SK-N-SH treated with all-trans-retinoic acid at 6 μM for 48 hours (cell line): ENCODE data around the gene SCGB1D1.

Source experiments
- CSRNP3 ChIP-seq: fragments of 250-450 bp; sonication (Bioruptor Pico); IDR thresholded peaks from 2 replicates; pipeline ENCODE4 v1.5.1; 2021; ENCODE audit warnings: mild to moderate bottlenecking, moderate library complexity
- PATZ1 ChIP-seq: fragments of 250-450 bp; sonication (Bioruptor Pico); IDR thresholded peaks from 2 replicates; pipeline ENCODE4 v1.8.0; 2020; ENCODE audit warnings: mild to moderate bottlenecking, moderate library complexity, borderline replicate concordance
- POU6F1 ChIP-seq: fragments of 250-450 bp; sonication (Bioruptor Pico); IDR thresholded peaks from 2 replicates; pipeline ENCODE4 v1.8.0; 2021; ENCODE audit warnings: low read depth, mild to moderate bottlenecking, moderate library complexity, borderline replicate concordance
- PPARA ChIP-seq: fragments of 250-450 bp; sonication (Bioruptor Pico); IDR thresholded peaks from 2 replicates; pipeline ENCODE4 v1.5.0; 2020; ENCODE audit warnings: mild to moderate bottlenecking, borderline replicate concordance
- SNAI2 ChIP-seq: fragments of 250-450 bp; sonication (Bioruptor Pico); IDR thresholded peaks from 2 replicates; pipeline ENCODE4 v1.5.0; 2020; ENCODE audit warnings: mild to moderate bottlenecking, moderate library complexity
- ZFP3 ChIP-seq: fragments of 250-450 bp; sonication (Bioruptor Pico); IDR thresholded peaks from 2 replicates; pipeline ENCODE4 v1.5.0; 2020; ENCODE audit warnings: mild to moderate bottlenecking, moderate library complexity
- ZFP30 ChIP-seq: fragments of 450-650 bp; formaldehyde crosslinking; IDR thresholded peaks from 2 replicates; pipeline ENCODE4 v1.5.0; 2022; ENCODE audit warnings: mild to moderate bottlenecking, moderate library complexity

GRCh38 chr11:62150887-62151736, 38.9 kb upstream of the SCGB1D1 start:
- TF ChIP-seq PATZ1 = no peak
- TF ChIP-seq ZFP3 (CRISPR knock-in tag) = no peak
- no peak for TF ChIP-seq CSRNP3 (CRISPR knock-in tag)
- TF ChIP-seq ZFP30 (CRISPR knock-in tag) = no peak
- TF ChIP-seq SNAI2 (CRISPR knock-in tag) = no peak
- no peak for TF ChIP-seq POU6F1 (CRISPR knock-in tag)
- no peak for TF ChIP-seq PPARA
